HG03520 (cell line): ENCODE results near the gene TRH.
"Not testable (repeated sequence)": the region's sequence is repeated elsewhere in the genome, so short reads cannot be mapped to it uniquely, and the experiment has no call there.

Source experiments
- ATAC-seq: cut with Tn5 transposase; IDR thresholded peaks from one replicate; pipeline ENCODE4 v1.9.1; 2021; ENCODE audit warnings: mild to moderate bottlenecking, moderate library complexity; ENCODE audit not compliant: unreplicated experiment

Gene TRH

DNA sequence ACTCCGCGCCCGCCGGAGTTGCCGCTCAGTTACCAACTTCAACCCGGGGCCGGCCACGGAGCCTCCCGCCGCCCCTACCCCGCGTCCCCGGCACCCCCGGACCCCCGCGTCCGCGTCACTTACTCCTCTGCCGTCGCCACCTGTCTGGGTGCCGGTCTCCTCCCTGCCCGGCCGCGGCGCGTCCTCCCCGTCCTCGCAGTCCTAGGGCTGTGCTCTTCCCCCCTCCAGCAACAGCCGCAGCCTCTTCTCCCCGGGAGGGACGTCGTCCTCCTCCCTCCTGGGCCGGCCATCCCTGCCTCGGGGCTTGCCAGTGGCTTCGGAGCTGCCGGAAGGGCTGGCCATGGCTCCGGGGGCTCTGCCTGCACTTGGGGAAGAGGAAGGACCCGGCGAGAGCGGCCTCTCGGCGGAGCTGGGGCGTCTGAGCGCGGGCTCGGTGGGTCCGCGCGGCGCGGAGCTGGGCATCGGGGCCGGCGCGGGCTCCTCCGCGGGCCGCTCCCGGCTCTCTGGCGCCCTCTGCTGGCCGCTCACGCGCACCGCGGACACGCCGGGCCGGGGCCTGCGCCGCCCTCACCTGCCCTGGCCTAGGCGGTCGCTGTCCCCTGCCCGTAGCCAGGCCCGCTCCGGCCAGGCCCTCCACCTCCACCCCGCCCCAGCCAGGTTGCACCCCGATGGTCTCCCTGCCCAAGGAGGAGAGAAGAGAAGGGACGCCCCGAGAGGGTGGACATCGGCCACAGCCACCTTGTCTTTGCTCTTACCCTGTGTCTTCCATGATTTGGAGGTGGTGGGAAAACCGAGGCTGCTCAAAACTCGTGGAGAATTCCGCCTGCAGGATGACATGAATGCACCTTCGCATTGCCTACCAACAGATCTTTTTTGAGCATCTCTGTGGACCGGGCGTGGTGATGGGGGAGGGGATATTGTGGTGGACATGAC is 28.4 kb downstream of the TRH start:
- not testable (repeated sequence) for ATAC-seq

DNA sequence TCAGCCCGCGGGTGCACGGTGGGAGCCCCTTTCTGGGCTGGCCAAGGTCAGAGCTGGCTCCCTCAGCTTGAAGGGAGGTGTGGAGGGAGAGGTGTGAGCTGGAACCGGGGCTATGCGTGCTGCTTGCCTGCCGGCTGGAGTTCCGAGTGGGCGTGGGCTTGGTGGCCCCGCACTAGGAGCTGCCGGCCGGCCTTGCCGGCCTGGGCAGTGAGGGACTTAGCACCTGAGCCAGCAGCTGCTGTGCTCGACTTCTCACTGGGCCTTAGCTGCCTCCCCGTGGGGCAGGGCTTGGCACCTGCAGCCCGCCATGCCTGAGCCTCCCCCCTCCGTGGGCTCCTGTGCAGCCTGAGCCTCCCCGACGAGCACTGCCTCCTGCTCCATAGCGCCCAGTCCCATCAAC is 36.0 kb downstream of the TRH start:
- no peak for ATAC-seq

DNA sequence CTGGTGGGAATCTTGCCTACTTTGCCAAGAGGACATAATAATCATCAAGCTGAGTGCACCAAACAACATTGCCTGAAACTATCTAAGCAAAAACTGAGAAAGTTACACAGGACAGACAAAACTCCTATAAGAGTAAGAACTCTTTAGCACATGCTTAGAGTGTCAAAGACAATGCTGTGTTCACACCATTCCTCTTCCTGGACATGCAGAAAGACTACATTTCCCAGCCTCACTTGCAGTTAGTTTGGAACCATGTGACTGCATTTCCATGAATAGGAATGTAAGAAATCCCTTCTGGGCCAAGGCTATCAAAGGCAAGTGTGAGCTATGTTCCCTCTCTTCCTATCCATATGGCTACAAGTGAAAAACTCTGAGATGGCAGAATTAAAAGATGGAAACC is 37.6 kb downstream of the TRH start:
- not testable (repeated sequence) for ATAC-seq

DNA sequence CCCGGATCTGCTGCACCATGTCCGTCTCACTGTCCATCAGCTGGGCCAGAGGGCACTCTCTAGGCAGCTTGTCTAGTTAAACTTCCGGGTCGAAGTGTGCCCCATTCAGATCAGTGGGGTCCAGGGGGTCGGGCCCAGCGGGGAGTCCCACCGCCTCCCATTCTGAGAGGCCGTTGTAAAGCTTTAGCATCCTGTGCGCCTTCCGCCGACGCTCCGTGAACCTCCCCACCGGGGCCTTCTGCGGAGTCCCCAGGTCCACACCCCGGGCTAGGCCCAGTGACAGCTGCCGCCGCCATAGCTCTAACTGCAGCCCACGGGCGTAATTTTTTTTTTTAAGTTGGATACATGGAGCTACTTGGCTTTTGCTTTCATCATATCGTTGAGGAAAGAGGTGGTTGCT is 38.7 kb downstream of the TRH start:
- not testable (repeated sequence) for ATAC-seq

DNA sequence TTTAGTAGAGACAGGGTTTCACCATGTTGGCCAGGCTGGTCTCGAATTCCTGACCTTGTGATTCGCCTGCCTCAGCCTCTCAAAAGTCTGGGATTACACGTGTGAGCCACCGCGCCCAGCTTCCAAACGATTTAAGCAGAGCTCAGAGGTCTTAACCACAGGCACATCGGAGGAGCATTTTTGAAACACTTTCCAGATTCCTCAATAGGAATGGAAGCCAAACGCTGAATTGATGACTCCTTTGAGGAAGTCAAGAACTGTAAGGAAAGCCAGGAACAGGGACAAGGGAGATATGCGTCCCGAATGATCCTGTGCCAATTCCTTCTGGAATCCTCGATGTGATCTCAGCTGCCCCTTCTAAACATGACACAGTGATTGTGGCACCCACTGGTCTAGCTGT is 40.0 kb downstream of the TRH start:
- ATAC-seq, result no peak

DNA sequence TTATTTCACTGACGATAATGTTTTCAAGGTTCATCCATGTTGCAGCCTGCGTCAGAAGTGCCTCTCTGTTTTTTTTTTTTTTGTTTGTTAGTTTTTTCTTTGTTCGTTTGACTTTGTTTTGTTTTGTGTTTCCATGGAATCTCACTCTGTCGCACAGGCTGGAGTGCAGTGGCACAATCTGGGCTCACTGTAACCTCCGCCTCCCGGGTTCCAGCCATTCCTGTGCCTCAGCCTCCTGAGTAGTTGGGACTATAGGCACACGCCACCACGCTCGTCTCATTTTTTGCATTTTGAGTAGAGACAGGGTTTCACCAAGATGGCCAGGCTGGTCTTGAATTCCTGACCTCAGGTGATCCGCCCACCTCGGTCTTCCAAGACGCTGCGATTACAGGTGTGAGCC is 43.1 kb downstream of the TRH start:
- ATAC-seq, result not testable (repeated sequence)

DNA sequence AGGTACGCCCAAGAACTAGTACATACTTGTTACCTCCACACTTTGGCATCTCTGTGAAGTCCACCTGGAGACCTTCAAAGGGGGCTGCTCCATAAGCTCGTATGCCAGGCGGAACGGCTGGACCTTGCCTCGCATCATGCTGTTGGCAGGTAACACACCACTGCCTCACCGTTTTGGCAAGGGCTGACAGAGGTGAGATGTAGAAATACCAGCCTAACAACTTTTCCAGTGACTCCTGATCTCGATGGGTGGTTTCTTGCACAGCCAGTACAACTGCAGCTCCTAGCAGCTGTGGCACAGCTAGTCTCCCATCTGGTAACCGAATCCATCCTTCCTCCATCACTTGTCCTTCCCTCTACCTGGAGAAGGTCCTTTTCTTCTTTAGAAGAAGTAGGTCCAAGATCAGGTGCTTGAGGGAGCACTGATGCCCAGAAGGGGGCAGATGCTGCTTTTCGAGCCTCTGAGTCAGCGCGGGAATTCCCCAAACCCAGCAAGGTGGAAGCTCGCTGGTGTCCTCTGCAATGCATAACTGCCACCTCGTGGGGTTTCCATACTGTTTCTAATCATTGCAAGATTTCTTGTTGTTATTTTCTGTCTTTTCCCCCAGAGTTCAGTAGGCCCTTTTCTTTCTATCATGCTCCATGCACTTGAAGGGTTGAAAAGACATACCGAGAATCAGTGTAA is 51.8 kb downstream of the TRH start:
- not testable (repeated sequence) for ATAC-seq

- ATAC-seq, result not testable (repeated sequence)
Observed at GRCh38 chr3:130027437-130027836, 52.9 kb downstream of the TRH start.
